HG02642 (cell line): ENCODE results near the gene UNC13C.
"Not testable (repeated sequence)": the region's sequence is repeated elsewhere in the genome, so short reads cannot be mapped to it uniquely, and the experiment has no call there.

Source experiments
- ATAC-seq: cut with Tn5 transposase; IDR thresholded peaks from one replicate; pipeline ENCODE4 v1.9.1; 2021; ENCODE audit warnings: mild to moderate bottlenecking; ENCODE audit not compliant: unreplicated experiment, poor library complexity

The UNC13C gene

DNA sequence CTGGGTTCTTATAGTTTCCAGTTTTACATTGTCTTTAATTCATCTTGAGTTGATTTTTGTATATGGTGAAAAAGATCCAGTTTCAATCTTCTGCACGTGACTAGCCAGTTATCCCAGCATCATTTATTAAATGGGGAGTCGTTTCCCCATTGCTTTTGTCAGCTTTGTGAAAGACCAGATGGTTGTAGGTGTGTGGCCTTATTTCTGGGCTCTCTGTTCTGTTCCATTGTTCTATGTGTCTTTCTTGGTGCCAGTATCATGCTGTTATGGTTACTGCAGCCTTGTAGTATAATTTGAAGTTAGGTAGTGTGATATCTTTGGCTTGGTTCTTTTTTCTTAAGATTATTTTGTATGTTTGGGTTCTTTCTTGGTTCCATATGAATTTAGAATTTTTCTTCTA is 432.2 kb downstream of the UNC13C start:
- ATAC-seq = no peak

DNA sequence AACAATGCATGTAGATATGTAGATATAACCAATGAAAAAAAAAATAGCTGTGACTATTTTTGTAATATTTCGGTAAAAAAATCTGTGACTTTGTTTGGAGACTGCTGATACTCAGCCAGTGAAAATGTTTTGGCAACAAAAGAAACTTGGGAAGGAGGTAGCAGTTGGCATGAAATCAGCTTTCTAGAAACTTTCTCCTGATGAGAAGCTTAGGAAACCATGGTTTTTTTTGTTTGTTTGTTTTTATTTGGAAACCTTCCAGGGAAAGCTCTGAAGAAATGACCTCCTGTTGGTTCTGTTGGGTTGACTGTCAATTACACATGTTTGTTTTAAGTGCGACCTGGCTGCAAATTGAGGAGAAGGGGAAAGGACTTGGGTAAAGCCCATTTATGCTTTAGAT is 445.9 kb downstream of the UNC13C start:
- no peak for ATAC-seq

DNA sequence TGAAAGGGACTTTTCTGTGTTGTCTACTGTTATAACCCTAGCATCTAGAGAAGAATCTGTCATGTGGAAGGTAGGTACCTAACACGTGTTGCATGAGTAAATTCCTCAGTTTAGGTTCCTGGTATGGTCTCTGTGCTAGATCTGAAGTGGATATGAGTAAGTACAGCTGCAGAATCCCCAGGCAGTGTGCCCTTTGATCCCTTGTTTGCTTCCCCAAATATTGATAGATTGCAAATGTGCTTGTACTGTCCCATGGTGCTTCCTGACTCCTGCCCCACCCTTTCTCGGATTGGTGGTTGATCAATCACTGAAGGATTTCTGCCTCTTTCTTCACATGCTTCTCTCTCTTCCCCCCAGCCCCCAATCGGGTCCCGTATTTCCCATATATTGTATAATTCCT is 450.4 kb downstream of the UNC13C start:
- ATAC-seq = no peak

DNA sequence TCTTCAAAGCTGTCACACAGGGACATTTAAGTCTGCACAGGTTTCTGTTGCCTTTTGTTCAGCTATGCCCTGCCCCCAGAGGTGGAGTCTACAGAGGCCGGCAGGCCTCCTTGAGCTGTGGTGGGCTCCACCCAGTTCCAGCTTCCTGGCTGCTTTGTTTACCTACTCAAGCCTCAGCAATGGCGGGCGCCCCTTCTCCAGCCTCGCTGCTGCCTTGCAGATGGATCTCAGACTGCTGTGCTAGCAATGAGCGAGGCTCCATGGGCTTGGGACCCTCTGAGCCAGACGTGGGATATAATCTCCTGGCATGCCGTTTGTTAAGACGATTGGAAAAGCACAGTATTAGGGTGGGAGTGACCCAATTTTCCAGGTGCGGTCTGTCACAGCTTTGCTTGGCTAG is 472.0 kb downstream of the UNC13C start:
- not testable (repeated sequence) for ATAC-seq

DNA sequence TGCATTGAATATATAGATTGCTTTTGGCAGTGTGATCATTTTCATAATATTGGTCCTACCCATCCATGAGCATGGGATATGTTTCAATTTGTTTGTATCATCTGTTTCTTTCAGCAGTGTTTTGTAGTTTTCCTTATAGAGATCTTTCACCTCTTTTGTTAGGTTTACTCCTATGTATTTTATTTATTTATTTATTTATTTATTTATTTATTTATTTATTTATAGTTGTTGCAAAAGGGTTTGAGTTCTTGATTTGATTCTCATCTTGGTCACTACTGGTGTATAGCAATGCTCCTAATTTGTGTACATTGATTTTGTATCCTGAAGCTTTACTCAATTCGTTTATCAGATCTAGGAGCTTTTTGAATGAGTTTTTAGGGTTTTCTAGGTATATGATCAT is 478.2 kb downstream of the UNC13C start:
- ATAC-seq = no peak

DNA sequence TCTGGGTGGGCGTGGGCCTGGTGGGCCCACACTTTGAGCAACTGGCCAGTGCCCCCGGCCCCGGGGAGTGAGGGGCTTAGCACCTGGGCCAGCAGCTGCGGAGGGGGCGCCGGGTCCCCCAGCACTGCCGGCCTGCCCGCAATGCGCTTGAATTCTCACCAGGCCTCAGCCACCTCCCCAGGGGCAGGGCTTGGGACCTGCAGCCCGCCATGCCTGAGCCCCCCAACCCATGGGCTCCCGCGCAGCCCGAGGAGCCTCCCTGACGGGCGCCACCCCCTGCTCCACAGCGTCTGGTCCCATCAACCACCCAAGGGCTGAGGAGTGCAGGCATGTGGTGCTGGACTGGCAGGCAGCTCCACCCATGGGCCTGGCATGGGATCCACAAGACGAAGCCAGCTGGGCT is 484.3 kb downstream of the UNC13C start:
- ATAC-seq = no peak

DNA sequence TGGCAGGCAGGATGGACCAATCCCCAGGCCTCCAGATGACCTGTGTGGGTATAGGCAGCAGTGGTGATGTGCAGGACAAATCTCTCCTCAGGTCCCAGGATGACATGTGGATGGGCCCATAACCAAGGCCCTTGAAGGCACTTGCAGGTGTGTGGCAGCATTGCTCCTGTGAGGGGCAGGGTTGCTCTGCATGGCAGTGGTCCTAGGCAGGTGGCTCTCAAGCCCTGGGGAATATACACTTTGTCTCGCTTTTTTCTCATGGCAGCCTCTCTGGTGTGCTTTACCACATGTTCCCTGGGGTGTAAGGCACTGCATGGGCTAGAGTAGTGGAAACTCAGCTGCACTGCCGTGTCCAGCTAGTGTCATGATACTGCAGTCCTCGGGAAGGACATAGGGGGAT is 503.6 kb downstream of the UNC13C start:
- no peak for ATAC-seq

DNA sequence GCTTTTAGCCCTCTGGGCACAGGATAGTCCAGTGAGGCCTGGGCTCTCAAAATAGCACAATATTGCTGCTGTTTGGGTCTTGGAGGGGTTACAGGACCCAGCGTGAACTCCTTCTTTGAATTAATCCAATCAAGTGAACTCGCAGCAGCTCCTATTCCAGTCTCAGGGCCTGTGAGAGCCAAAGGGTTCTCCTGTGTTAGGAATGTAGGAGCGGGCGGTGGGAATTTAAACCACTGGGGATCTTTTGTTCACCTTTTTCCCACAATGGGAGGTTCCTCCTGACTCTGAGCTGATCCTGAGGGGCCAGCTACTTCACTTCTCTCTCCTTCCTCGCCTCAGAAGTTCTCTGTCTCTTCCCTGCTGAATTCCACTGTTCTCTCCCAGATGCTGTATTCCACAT is 504.0 kb downstream of the UNC13C start:
- ATAC-seq = no peak

DNA sequence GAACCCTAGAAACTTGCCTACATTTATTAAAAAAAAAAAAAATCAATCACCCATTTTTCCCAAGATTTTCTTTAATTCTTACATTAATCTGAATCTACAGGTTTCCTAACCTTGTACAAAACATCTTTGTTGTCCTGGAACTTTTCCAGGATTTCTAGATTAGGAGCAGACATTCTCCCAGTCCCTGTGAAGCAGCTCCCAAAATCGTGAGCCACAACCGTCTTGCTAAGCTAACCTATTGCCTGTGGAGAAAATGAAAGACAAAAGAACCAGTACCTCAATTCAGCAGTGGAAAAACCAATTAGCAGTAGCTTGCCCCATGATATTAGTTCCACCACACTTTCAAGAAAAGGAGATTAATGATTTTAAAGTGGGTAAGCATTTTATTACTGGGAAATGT is 522.1 kb downstream of the UNC13C start:
- no peak for ATAC-seq

DNA sequence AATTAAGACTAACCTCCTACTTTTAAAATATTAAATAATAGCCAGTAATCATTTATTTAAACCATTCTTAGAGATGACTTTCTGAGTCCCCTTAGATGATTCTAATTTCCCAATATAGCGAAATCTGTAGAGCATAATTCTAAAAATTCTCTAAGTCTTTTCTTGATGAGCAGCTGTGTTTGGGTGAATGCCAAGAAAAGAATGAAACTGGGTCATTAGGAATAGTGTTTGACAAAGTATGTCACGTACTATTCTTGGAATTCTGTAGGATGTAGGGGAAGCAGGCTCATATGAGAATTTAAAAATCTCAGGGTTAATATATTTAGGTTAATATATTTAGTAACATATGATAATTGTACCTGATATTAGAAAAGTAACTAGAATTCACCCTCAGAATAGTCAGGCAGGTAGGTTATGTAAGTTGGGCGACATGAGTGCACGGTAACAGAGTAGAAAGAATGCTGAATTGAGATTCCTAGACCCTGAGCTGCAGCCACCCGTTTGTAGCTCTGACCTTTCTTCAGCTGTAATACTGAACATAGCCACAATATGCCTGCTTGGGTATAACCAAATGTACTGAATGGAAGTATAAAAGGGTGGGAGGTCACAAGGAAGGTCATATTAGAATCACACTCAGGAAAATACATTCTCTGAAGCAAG is 524.3 kb downstream of the UNC13C start:
- ATAC-seq = no peak

DNA sequence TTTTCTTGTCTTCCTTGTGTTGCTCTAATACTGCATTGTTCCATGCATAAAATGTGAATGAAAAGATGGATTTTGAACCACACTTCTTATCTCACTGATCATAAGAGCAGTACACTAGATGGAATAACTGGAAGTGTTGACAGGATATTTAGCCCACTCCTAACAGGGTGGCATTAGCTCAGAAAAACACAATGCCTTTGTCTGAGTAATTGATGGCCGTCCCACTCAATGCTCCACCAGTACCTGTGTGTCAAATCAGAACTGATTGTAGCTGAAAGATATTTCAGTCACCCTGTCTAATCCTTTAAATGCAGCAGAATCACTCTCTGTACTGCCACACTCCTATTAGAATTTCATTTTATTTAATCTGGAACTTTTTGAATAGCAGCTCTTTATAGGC is 526.5 kb downstream of the UNC13C start:
- ATAC-seq = no peak

DNA sequence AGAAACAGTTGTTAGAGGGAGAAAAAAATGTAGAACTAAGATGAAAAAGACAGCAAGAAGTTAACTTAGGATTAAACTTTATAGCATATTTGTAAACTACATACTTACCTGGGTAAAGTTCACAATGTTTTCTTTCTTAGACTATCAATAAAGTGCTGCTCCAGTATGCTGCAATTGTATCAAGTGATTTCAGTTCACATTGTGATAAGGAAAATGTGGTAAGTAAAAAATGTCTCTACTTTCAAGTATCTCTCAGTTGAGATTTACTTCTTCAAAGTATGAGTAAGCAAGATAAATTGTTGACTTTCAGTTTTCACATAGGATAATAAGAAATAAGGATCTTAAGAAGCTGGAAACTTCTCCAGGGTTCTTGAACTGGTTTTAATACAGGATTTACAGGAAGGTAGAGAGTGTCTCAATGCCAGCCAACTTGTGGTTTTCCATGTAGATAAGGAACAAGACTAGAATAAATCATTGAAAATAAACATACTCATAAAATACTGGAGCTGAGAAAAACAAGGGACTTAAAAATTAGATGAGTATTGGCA is 528.8 kb downstream of the UNC13C start:
- ATAC-seq = no peak

DNA sequence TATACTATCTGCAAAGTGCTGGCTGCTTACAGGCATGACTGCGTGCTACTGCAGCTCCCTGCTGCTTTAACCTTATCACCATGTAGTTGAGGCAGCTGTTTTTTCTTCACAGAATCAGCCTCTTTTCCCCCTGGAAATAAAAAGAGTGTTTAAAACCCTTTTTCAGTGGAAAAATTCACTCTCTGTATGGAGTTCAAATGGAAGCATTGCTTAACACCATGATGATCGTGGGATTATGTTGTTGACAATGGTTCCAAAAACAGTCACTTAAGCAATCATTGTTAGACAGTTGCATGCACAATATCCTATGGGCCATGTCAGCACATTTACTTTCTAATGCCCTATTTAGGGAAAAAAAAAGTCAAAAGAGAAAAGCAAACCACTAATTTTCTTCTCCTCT is 536.4 kb downstream of the UNC13C start:
- no peak for ATAC-seq

DNA sequence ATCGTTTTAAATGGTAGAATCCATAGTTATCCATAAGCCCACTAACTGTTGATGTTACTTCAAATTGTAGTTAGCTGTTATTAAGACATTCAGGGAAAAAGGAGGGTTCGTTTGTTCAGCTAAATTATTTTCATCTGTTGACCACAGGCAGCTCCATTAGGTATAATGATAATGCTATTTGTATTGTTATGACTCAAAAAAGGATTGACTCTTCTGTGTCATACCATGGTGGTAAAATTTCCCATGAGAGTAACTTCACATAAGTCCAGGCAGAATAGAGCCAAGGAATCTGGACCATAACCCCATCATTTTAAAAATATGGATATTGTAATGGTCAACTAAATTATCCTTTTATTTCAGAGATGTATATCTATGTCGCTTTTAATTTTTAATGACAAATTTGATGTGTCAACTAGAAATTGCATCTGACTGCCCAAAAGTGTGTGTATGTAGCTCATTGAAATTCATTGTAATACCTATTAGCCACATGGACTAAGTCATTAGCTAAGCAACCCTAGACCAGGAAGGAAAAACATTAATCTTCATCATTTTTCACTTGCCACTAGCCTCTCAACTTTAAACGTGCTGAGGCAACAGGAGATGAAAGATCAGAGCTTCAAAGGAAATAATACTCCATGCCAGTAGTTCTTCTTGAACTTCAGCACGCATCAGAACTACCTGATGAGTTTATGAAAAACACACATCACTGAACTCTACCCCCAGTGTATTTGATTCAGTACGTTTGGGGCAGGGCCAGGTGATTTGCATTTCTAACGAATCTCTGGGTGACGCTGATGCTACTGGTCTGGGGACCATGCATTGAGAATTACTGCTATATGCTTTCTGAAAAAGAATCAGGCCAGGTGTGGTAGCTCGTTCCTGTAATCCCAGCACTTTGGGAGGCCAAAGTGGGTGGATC is 537.7 kb downstream of the UNC13C start:
- ATAC-seq = no peak

DNA sequence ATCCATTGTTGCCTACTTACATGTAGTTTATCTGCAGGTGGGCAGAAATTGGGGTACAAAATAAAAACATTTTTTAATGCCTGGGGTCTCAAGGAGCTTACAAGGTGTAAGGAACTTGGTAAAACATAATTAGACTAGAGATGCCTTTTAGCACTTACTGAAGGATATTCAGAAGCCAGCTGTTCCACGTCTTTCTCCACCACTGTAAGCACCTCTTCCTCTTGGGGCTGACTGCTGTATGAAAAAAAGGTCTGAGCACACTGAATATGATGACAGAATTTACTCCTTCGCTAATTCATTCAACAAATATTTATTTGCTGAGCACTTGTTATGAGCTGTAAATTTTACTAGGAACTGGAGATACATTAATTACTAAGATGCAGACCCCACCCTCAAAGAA is 539.1 kb downstream of the UNC13C start:
- no peak for ATAC-seq

DNA sequence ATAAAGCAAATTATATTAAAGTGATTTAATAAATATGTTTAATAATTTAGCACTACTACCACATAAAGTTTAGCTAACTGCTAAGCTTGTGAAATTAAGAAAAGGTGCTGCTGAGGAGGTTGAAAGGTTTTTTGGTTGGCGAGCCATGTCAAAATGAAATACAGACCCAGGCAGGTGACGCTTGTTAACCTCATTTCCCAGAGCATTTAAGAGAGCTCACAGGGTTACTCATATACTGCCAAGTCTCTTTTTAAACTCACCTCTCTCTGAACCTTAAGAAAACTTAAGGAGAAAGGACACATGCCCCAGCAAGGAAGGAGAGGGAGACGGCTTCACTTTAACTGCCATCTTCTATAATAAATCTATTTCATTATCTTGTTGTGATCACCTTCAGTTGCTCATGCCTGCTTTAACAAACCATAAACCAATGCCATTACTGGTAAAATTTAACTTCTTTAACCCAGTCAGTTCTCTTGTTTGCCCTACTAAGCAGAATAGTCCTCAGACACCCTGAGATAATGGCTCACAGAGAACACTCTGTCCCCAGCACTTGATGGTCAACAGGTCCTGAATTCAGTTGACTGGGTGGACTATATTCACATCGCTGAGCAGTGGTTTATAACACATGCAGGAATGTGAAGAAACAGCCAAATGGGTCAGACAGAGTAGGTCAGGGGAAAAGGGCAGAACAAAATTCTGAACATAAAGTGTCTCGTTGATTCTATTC is 540.1 kb downstream of the UNC13C start:
- ATAC-seq = no peak

DNA sequence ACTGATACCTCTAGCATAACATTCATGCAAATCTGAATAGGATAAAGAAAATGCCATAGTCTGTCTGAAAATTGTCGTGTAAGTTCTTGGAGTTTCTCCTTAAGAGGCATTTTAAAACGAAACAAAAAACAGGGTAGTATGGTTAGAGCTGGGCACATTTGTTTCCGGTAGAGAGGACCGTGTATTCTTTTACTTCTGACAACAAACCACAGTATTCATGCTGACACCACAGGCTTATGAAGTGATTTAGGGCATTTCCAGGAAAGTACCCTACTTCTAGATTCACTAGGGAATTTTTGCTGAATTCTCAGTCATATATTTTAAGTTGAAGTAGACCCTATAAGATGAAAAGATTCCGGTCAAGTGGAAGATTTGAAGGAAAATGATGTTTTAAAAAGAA is 541.3 kb downstream of the UNC13C start:
- ATAC-seq = peak; percentile 87

DNA sequence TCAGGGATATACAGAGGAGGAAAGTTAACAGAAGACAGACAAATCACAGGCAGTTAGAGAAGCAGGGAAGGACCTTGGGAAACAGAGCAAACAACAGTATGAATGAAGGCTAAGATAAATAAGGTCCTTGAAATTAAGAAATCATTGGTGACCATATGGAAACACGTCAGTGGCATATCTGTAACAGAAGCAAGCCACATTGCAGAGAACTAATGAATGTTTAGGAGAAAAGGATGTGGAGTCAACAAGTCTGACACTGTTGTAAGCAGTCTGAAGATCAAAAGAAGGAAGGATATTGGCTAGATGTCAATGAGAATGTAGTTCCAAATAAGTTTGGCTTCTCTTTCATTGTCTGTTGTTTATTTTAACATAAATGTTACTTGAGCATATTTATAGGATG is 542.4 kb downstream of the UNC13C start:
- ATAC-seq = no peak

DNA sequence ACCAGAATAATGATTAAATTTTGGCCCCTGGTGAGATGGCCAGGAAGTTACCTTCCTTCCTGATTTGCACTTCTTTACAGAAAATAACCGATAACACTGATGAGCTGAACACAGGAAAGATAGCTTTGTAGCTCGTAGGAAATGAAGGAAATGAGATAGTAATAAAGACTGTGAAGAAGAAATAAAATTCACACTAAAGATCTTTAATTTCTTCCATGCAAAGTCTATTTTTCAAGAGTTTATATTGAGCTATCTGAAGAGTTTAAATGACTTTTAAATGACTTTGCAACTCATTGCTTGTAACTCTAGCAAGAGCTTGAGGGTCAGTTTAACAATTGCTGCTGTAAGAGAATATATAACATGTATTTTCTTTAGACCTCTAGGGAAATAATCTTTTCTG is 543.0 kb downstream of the UNC13C start:
- no peak for ATAC-seq

DNA sequence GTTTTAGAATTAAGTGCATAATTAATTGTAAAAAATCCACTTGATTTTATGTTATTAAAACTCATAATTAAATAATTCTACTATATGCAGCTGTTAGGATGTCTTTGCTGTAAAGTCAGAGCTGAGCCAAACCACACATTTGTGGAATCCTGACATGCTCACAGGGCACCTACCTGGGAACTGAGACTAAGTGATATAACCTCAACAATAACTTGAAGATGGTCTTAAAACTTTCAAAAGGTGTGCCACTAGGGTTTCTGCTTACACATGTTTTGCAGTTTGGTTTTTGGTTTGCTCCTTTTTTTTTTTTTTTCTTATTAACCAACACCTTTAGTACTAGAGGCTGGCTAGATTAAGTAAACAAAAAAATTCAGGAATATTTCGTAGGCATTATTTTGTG is 549.8 kb downstream of the UNC13C start:
- no peak for ATAC-seq

DNA sequence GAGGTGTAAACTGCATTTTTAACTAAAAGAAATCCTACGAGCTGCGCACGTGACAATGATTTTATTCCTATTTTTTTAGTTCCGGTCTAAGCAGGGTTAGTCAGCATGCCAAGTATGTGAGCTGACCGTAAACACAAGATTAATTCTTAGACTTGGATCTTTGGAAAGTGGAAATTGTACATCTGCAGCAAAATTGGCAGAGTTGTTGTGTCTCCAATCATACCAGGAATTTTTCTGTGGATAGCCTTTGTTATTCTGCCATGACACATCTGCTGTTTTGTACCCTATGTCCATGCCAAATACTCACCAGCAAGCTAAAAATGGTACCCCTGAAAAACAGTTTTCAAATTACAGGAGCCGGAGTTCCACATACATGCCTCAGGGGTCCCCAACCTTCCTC is 562.5 kb downstream of the UNC13C start:
- no peak for ATAC-seq
